ENCODE results near the gene PRSS27.

DNA sequence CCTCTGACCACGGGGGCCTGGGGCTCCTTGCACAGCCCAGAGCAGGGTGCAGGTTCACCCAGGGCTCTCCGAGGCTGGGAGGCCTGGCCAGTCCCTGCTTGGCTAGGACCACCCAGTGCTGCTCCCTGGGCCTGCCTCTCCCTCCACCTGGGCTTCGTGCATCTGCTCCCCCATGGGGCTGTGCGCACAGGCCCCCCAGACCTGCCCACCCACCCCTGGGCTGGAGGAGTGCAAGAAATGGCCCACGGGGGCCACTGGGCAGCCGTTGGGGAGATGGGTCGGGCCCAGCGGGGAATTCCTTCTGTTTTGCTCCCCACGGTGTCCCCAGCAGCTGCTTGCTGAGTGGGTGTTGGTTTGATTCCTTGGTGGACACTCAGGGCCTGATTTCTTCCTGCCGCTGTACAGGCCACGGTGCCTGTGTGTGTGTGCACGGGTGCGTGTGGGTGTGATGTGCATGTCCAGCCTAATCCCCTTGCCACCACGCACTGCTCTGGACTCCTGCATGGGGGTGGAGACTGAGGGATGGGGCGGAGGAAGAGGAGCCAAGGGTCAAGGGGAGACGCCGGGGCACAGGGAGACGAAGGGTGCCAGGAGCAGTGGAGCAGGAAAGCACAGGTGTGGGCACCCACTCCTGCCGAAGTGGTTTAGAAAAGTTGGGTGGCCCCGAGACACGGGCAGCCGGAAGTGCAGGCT, 8.5 kb downstream of the PRSS27 start:
- TF ChIP-seq POLR2A (IDR thresholded peaks at IDR 0.05; ENCODE audit: control extremely low read depth in 1 of 2, low read depth in 2 of 2, low read length in 2 of 2) (no peak), SRF (IDR thresholded peaks at IDR 0.05; ENCODE audit: low read depth, low read length) (no peak)
- TF ChIP-seq, protein P1, sequence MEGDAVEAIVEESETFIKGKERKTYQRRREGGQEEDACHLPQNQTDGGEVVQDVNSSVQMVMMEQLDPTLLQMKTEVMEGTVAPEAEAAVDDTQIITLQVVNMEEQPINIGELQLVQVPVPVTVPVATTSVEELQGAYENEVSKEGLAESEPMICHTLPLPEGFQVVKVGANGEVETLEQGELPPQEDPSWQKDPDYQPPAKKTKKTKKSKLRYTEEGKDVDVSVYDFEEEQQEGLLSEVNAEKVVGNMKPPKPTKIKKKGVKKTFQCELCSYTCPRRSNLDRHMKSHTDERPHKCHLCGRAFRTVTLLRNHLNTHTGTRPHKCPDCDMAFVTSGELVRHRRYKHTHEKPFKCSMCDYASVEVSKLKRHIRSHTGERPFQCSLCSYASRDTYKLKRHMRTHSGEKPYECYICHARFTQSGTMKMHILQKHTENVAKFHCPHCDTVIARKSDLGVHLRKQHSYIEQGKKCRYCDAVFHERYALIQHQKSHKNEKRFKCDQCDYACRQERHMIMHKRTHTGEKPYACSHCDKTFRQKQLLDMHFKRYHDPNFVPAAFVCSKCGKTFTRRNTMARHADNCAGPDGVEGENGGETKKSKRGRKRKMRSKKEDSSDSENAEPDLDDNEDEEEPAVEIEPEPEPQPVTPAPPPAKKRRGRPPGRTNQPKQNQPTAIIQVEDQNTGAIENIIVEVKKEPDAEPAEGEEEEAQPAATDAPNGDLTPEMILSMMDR (IDR thresholded peaks at IDR 0.05; ENCODE audit: control extremely low read depth in 1 of 3, insufficient read depth in 1 of 3, low read depth in 1 of 3, low read length in 3 of 3) = no peak
